Stimulated activated CD4-positive, alpha-beta T cell treated with anti-CD3 and anti-CD28 coated beads, Interleukin-1b, Interleukin-23, amount 100 ng/mL, for 1 hour (primary cell): Measurements from ENCODE around the gene ZNF488.
"Not testable (repeated sequence)": the region's sequence is repeated elsewhere in the genome, so short reads cannot be mapped to it uniquely, and the experiment has no call there.

Source experiments
- DNase-seq, 2 donors: peaks; one replicate each; pipeline ENCODE4 v3.0.0-alpha.2; 2020; ENCODE audit warnings: low read depth in 2 of 2

Gene ZNF488

GRCh38 chr10:47384148-47384921 lies at the start of gene ZNF488:
Gene ZNF488 (minus strand): TSS chr10:47384293. CDS start chr10:47368829, 15,464 bp downstream.
- DNase-seq = peak; percentile 30 to 60

- DNase-seq = no peak
Observed at GRCh38 chr10:47425813-47426419, 41.8 kb upstream of the ZNF488 start.

GRCh38 chr10:47424231-47424630 lies 40.1 kb upstream of the ZNF488 start:
- no peak for DNase-seq

GRCh38 chr10:47423476-47423875 lies 39.4 kb upstream of the ZNF488 start:
- DNase-seq = no peak

DNA sequence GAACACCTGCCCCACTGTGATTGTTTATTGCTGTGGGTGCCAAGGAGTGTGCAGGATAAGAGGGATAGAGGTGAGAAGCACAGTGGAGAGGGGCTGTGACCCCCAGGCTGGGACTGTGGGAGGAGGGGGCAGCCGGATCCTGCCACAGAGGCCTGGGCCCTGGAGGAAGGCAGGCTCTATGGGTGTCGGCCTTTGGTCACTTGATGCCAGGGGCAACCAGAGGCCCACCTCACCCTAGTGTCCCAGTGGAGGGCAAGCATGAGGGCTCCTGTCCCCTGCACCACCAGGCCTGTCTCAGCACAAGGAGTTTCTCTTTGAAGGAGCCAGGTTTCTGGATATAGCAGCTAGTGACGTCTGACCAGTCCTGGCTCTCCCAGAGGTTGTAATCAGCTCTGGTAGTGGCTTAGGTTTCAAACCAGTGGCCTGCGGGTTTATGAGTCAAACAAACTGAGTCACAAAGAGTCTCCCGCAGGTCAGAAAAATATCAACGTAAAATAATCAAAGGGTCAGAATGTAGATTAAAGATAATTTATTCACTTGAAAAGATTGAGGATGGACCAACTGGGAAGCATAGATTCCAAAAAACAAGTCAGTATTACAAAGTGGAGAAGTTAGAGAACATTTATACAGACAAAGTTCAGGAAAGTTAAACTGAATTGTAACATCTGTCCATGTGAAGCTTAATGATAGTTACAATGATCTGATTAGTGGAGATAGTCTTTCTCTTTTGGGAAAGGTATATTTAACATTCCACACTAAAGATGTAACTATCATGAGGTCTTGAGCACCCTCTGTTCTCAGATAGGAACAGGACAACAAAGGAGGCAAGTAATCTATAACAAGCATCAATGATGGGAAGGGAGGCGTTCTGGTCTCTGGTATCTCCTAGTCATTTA lies 37.2 kb upstream of the ZNF488 start:
- DNase-seq = no peak

- no peak for DNase-seq
Observed at GRCh38 chr10:47420305-47421056, 36.4 kb upstream of the ZNF488 start.

DNA sequence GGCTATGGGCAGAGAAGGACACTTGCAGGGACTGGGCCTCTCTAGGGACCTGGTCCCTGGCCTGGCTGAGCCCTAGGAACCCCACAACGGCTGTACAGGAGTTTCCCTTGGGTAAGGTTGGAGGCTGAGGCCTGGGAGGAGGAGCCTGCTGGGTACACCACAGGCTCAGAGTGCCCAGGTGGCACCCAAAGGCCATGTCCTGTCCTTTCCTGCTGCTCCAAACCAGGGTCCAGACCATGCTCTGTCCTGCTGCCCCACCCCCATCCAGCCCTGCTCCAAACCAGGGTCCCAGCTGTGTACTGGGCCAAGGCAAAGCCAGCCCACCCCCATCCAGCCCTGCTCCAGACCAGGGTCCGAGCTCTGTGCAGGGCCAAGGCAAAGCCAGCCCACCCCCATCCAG lies 35.3 kb upstream of the ZNF488 start:
- DNase-seq = no peak

- no peak for DNase-seq
Observed at GRCh38 chr10:47418966-47419365, 34.9 kb upstream of the ZNF488 start.

GRCh38 chr10:47418321-47418720 lies 34.2 kb upstream of the ZNF488 start:
- no peak for DNase-seq

DNA sequence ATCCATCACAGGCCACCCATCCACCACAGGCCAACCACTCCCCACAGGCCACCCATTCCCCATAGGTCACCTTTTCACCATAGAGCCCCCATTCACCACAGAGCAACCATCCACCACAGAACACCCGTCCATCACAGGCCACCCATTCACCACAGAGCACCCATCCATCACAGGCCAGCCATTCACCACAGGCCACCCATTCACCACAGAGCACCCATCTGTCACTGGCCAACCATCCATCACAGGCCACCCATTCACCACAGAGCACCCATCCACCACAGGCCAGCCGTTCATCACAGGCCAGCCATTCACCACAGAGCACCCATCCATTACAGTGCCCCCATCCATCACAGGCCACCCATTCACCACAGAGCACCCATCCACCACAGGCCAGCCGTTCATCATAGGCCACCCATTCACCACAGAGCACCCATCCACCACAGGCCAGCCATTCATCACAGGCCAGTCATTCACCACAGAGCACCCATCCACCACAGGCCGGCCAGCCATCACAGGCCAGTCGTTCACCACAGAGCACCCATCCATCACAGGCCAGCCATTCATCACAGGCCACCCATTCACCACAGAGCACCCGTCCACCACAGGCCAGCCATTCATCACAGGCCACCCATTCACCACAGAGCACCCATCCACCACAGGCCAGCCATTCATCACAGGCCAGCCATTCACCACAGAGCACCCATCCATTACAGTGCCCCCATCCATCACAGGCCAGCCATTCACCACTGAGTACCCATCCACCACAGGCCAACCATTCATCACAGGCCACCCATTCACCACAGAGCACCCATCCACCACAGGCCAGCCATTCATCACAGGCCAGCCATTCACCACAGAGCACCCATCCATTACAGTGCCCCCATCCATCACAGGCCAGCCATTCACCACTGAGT lies 32.5 kb upstream of the ZNF488 start:
- not testable (repeated sequence) for DNase-seq

DNA sequence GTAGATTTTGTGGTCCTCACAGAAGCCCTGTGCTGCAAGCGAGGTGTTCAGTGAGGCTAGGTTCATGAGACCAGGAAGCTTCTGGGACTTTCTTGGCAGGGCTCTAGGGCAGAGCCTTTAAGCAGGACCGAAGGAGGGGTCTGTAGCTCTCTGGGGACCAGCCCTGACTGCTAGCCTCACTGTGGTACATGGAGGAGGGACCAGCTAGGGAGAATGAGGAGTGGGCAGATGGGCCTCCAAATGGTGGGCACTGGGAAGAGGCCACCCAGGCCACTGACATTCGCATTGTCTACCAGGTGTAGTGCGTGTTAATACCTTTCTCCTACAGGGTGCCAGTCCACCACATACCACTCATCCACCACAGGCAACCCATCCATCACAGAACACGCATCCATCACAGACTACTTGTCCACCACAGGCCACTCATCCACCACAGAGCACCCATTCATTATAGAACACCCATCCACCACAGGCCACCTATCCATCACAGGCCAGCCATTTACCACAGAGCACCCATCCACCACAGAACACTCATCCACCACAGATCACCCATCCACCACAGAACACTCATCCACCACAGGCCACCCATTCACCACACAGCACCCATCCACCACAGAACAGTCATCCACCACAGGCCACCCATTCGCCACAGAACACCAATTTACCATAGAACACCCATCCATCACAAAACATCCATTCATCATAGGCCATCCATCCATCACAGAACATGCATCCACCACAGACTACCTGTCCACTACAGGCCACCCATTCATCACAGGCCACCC lies 31.6 kb upstream of the ZNF488 start:
- DNase-seq = no peak

- no peak for DNase-seq
Observed at GRCh38 chr10:47414752-47415519, 30.8 kb upstream of the ZNF488 start.

DNA sequence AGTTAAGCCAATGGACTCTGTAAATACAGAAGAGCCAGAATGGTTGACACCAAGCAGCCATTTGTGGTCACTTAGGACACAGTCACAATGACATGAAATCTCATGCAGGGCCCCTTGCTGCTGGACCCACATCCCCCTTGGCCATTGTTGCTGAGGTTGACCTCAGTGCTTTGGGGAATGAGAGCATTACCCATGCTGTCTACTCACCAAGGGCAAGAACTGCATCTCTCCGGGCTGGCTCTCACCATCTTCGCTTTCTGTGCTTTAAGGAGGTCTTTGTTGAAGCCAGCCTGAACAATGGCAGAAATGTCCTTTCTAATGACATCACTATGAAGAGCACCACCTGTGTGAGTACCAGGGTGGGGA lies 30.1 kb upstream of the ZNF488 start:
- DNase-seq = no peak

GRCh38 chr10:47413531-47414226 lies 29.6 kb upstream of the ZNF488 start:
- DNase-seq = no peak

GRCh38 chr10:47412869-47413268 lies 28.8 kb upstream of the ZNF488 start:
- DNase-seq = no peak

DNA sequence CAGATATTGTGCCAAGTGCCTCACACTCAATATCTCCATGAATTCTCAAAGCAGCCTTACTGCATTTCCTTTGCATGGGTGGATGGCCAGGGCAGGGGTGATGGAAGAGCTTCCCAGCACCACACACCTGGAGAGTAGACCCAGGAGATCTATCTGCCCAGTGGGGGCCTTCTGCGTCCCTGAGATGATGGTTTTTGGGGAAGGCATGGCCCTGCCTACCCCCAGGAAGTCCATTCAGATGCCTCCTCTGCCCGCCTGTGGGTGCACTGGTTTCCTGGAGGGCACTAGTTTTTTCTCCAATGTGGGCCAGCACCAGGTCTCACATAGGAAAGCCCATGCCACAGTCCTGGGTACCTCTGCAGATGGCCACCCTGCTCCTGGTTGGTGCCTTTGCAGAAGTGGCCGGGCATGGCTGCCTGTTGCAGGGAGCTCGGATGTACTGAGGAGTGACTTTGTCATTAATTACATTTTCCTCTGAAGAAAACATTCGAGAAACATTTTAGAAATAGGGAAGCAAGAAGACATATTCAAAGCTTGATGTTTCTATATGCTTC lies 28.2 kb upstream of the ZNF488 start:
- DNase-seq = no peak

GRCh38 chr10:47410862-47411261 lies 26.8 kb upstream of the ZNF488 start:
- DNase-seq = no peak

- DNase-seq = no peak
Observed at GRCh38 chr10:47410271-47410670, 26.2 kb upstream of the ZNF488 start.
